Aorta (tissue), 5 donors: ENCODE results near the gene ARMC9. TPM values are rescaled to one million over a fixed set of nuclear protein-coding genes. Genes with fewer than 3 reads are reported as not detected.

ENCODE experiments used
- ATAC-seq: fragments of 200-7000 bp; cut with Tn5 transposase; one replicate; pipeline ENCODE4 v1.9.1; 2022; ENCODE audit warnings: moderate library complexity; ENCODE audit not compliant: low FRiP score
- DNase-seq, 2 donors: peaks; one replicate each; pipeline ENCODE4 v3.0.0-alpha.2; 2020
- H3K27ac ChIP-seq, 2 donors: one replicate each; pipeline ENCODE4 v1.5.1; 2013; ENCODE audit warnings: low read length in 2 of 2, mild to moderate bottlenecking in 2 of 2, moderate library complexity in 2 of 2, control low read depth in 1 of 2, inconsistent platforms in 1 of 2, low read depth in 1 of 2
- H3K27me3 ChIP-seq, 2 donors: one replicate each; pipeline ENCODE4 v1.6.1; 2013; ENCODE audit warnings: control low read depth in 1 of 2, low read length in 1 of 2, mild to moderate bottlenecking in 1 of 2, moderate library complexity in 1 of 2; ENCODE audit not compliant: insufficient read depth in 2 of 2, control insufficient read depth in 1 of 2
- H3K36me3 ChIP-seq, 2 donors: one replicate each; pipeline ENCODE4 v1.6.1; 2013; ENCODE audit warnings: control low read depth in 1 of 2, low read length in 1 of 2, mild to moderate bottlenecking in 1 of 2; ENCODE audit not compliant: insufficient read depth in 2 of 2, control insufficient read depth in 1 of 2
- H3K4me1 ChIP-seq, 2 donors: one replicate each; pipeline ENCODE4 v1.6.1; 2013; ENCODE audit warnings: low read length in 2 of 2, control low read depth in 1 of 2, mild to moderate bottlenecking in 1 of 2, moderate library complexity in 1 of 2; ENCODE audit not compliant: insufficient read depth in 2 of 2, control insufficient read depth in 1 of 2
- H3K4me3 ChIP-seq, 2 donors: one replicate each; pipeline ENCODE4 v1.5.1; 2013; ENCODE audit warnings: low read length in 2 of 2, control low read depth in 1 of 2, mild to moderate bottlenecking in 1 of 2
- H3K9me3 ChIP-seq: one replicate; pipeline ENCODE4 v1.6.1; 2013; ENCODE audit warnings: mild to moderate bottlenecking, low read length; ENCODE audit not compliant: control insufficient read depth
- WGBS, 2 donors: extraction: QIAGEN DNeasy Blood & Tissue Kit; methylation state at CpG; one replicate each; pipeline ENCODE4 v1.1.7; 2013; 5-methylcytosine and 5-hydroxymethylcytosine counted together
- intact Hi-C, 2 donors: fragments of 100-400 bp; cut with DNase I; formaldehyde crosslinking; loops; one replicate each; pipeline versions ENCODE4 v1.14.2 to v1.15.0; 2022
- polyA plus RNA-seq, 2 donors: library from polyadenylated mRNA; stranded (reverse); fragments of 200-250 nt; gene quantifications; one replicate each; pipeline ENCODE4 v1.2.3, GENCODE V29; 2013
- total RNA-seq, 2 donors: library from RNA; stranded (reverse); fragmentation: NEBNext Ultra II Directional; extraction: Animal tissue kit (Norgen Biotek cat#: 25700); gene quantifications; one replicate each; pipeline ENCODE4 v1.2.1, GENCODE V29; 2021
- donor health status: healthy with polysubstance abuse.
- donor health status: Bipolar disorder and iron deficiency.
- donor health status: DM: no; HTN: no; CAD: no.
- donor health status: DM: no; HTN: no; CAD: no.
- donor health status: DM: yes; HTN: yes; CAD: no.

ARMC9 gene
- total and polyA plus RNA-seq, 4 donors, result 6.9 to 86.8 (median 30.6) TPM

GRCh38 chr2:231360401-231360800 lies 162.0 kb downstream of the ARMC9 start:
- Histone ChIP-seq H3K9me3 (no peaks in the 10 kb centered on the region), H3K4me3 (no peak overlapping the region), H3K27ac (no peak overlapping the region), H3K4me1 (no peaks in the 10 kb centered on the region), H3K36me3 (peaks cover 0 to 4% of the 10 kb centered on the region in 2 donors), H3K27me3 (no peaks in the 10 kb centered on the region)
- WGBS, 2 donors, result 86 to 90% methylated on average over 11 of the region's 11 CpGs
- DNase-seq, result peak in 1 of 2 donors; percentile 41
- no peak for ATAC-seq
- intact Hi-C loops, result no loop called here

GRCh38 chr2:231360881-231361371 lies 162.5 kb downstream of the ARMC9 start:
- ATAC-seq (no peak), DNase-seq (peak; percentile 66 to 74)
- Histone ChIP-seq H3K4me1 (no peaks in the 10 kb centered on the region), H3K27me3 (no peaks in the 10 kb centered on the region), H3K36me3 (peaks cover 0 to 4% of the 10 kb centered on the region in 2 donors), H3K9me3 (no peaks in the 10 kb centered on the region), H3K27ac (no peak overlapping the region), H3K4me3 (no peak overlapping the region)
- intact Hi-C loops, result no loop called here
- WGBS, 2 donors, result 94 to 95% methylated on average over 13 of the region's 13 CpGs

- intact Hi-C loops, result no loop called here
- no peaks in the 10 kb centered on the region for H3K9me3 ChIP-seq
- ATAC-seq (no peak), DNase-seq (peak in 1 of 2 donors; percentile 54)
- 88 to 91% methylated on average over 12 of the region's 12 CpGs for WGBS, 2 donors
- H3K4me1 ChIP-seq, result no peaks in the 10 kb centered on the region
- H3K27me3 ChIP-seq, result no peaks in the 10 kb centered on the region
- no peak overlapping the region for H3K27ac ChIP-seq
- H3K36me3 ChIP-seq, result peaks cover 0 to 4% of the 10 kb centered on the region in 2 donors
- no peak overlapping the region for H3K4me3 ChIP-seq
These were observed 163.5 kb downstream of the ARMC9 start for GRCh38 chr2:231361701-231362554.

GRCh38 chr2:231362555-231363184 lies 164.2 kb downstream of the ARMC9 start:
- Histone ChIP-seq H3K27me3 (no peaks in the 10 kb centered on the region), H3K36me3 (peaks cover 0 to 4% of the 10 kb centered on the region in 2 donors), H3K4me3 (no peak overlapping the region), H3K4me1 (no peaks in the 10 kb centered on the region), H3K9me3 (no peaks in the 10 kb centered on the region), H3K27ac (no peak overlapping the region)
- WGBS, 2 donors, result 89 to 91% methylated on average over 9 of the region's 9 CpGs
- peak in 1 of 2 donors; percentile 59 for DNase-seq
- intact Hi-C loops, result no loop called here
- ATAC-seq, result no peak

- Histone ChIP-seq H3K4me1 (no peaks in the 10 kb centered on the region), H3K27me3 (no peaks in the 10 kb centered on the region), H3K9me3 (no peaks in the 10 kb centered on the region), H3K4me3 (no peak overlapping the region), H3K27ac (no peak overlapping the region), H3K36me3 (peaks cover 0 to 4% of the 10 kb centered on the region in 2 donors)
- ATAC-seq, result no peak
- peak in 1 of 2 donors; percentile 46 for DNase-seq
- 91 to 96% methylated on average over 5 of the region's 5 CpGs for WGBS, 2 donors
- intact Hi-C loops, result no loop called here
These were observed 165.6 kb downstream of the ARMC9 start for GRCh38 chr2:231364061-231364460.

GRCh38 chr2:231364961-231365810 lies 166.8 kb downstream of the ARMC9 start:
- H3K4me1 ChIP-seq, result no peaks in the 10 kb centered on the region
- peaks cover 0 to 4% of the 10 kb centered on the region in 2 donors for H3K36me3 ChIP-seq
- 49 to 50% methylated on average over 22 of the region's 22 CpGs for WGBS, 2 donors
- H3K9me3 ChIP-seq, result no peaks in the 10 kb centered on the region
- ATAC-seq (peak; percentile 39), DNase-seq (peak in 1 of 2 donors; percentile 44)
- no peak overlapping the region for H3K4me3 ChIP-seq
- intact Hi-C loops, result no loop called here
- H3K27ac ChIP-seq, result no peak overlapping the region
- H3K27me3 ChIP-seq, result no peaks in the 10 kb centered on the region

- 98% methylated on average over 8 of the region's 8 CpGs for WGBS, 2 donors
- ATAC-seq, result no peak
- Histone ChIP-seq H3K27me3 (no peaks in the 10 kb centered on the region), H3K4me3 (no peak overlapping the region), H3K4me1 (no peaks in the 10 kb centered on the region), H3K9me3 (no peaks in the 10 kb centered on the region), H3K36me3 (peaks cover 0 to 4% of the 10 kb centered on the region in 2 donors), H3K27ac (no peak overlapping the region)
- no peak for DNase-seq
- intact Hi-C loops, result no loop called here
These were observed 168.7 kb downstream of the ARMC9 start for GRCh38 chr2:231367178-231367577.
